ENCODE results near the gene DIPK1C.

The DIPK1C gene

GRCh38 chr18:74414953-74415515, 42.1 kb downstream of the DIPK1C start:
- DNase-seq = no peak

GRCh38 chr18:74413836-74414235, 43.3 kb downstream of the DIPK1C start:
- DNase-seq = no peak

- DNase-seq = no peak
Measured at GRCh38 chr18:74412116-74412880, 44.8 kb downstream of the DIPK1C start.

- no peak for DNase-seq
Measured at GRCh38 chr18:74411475-74411874, 45.6 kb downstream of the DIPK1C start.

GRCh38 chr18:74410441-74410992, 46.6 kb downstream of the DIPK1C start:
- no peak for DNase-seq

GRCh38 chr18:74407888-74408287, 49.2 kb downstream of the DIPK1C start:
- DNase-seq = no peak

GRCh38 chr18:74402806-74403433, 54.2 kb downstream of the DIPK1C start:
- DNase-seq = no peak

- no peak for DNase-seq
Measured at GRCh38 chr18:74400813-74401212, 56.3 kb downstream of the DIPK1C start.

- DNase-seq = no peak
Measured at GRCh38 chr18:74399091-74399887, 57.8 kb downstream of the DIPK1C start.

- no peak for DNase-seq
Measured at GRCh38 chr18:74397572-74397971, 59.5 kb downstream of the DIPK1C start.

- DNase-seq = no peak
Measured at GRCh38 chr18:74396171-74397169, 60.6 kb downstream of the DIPK1C start.

GRCh38 chr18:74395648-74396154, 61.4 kb downstream of the DIPK1C start:
- no peak for DNase-seq

- no peak for DNase-seq
Measured at GRCh38 chr18:74395006-74395405, 62.1 kb downstream of the DIPK1C start.

- DNase-seq = no peak
Measured at GRCh38 chr18:74392323-74392722, 64.8 kb downstream of the DIPK1C start.

- DNase-seq = no peak
Measured at GRCh38 chr18:74390900-74391299, 66.2 kb downstream of the DIPK1C start.

GRCh38 chr18:74389991-74390390, 67.1 kb downstream of the DIPK1C start:
- no peak for DNase-seq

GRCh38 chr18:74389171-74389927, 67.8 kb downstream of the DIPK1C start:
- DNase-seq = no peak

- DNase-seq = no peak
Measured at GRCh38 chr18:74388227-74388626, 68.9 kb downstream of the DIPK1C start.

- DNase-seq = no peak
Measured at GRCh38 chr18:74387383-74387782, 69.7 kb downstream of the DIPK1C start.

All from T1000 (cell line).